Right cardiac atrium (tissue), 5 donors: Measurements from ENCODE around the gene C15orf39. TPM values are rescaled to one million over a fixed set of nuclear protein-coding genes. Genes with fewer than 3 reads are reported as not detected.
"Not testable (repeated sequence)": the region's sequence is repeated elsewhere in the genome, so short reads cannot be mapped to it uniquely, and the experiment has no call there.

Experiments used
- ATAC-seq, 2 donors: fragments of 200-7000 bp; cut with Tn5 transposase; one replicate each; pipeline versions ENCODE4 v1.8.0 to v1.9.1; 2020; ENCODE audit warnings: moderate library complexity in 2 of 2, mild to moderate bottlenecking in 1 of 2
- DNase-seq, 3 donors: peaks; one replicate each; pipeline ENCODE4 v3.0.0-alpha.2; 2020
- H3K27ac ChIP-seq: one replicate; pipeline ENCODE4 v1.5.1; 2013; ENCODE audit warnings: mild to moderate bottlenecking, low read length, control low read depth, moderate library complexity
- H3K27me3 ChIP-seq: one replicate; pipeline ENCODE4 v1.6.1; 2013; ENCODE audit not compliant: control insufficient read depth, insufficient read depth
- H3K4me1 ChIP-seq: one replicate; pipeline ENCODE4 v1.6.1; 2013; ENCODE audit warnings: low read length; ENCODE audit not compliant: control insufficient read depth, insufficient read depth
- H3K4me3 ChIP-seq: one replicate; pipeline ENCODE4 v1.5.1; 2013; ENCODE audit warnings: low read length, control low read depth
- H3K9me3 ChIP-seq: one replicate; pipeline ENCODE4 v1.6.1; 2013; ENCODE audit warnings: low read length; ENCODE audit not compliant: control insufficient read depth
- WGBS: extraction: QIAGEN DNeasy Blood & Tissue Kit; methylation state at CpG from one replicate; pipeline ENCODE4 v1.1.7; 2013; 5-methylcytosine and 5-hydroxymethylcytosine counted together
- intact Hi-C, 4 donors: fragments of 100-400 bp; cut with DNase I; formaldehyde crosslinking; loops; one replicate each; pipeline versions ENCODE4 v1.11.0 to v1.14.0; 2022 to 2023
- polyA plus RNA-seq: library from polyadenylated mRNA; stranded (reverse); fragments of 200-250 nt; gene quantifications from one replicate; pipeline ENCODE4 v1.2.3, GENCODE V29; 2013
- total RNA-seq, 4 donors: library from RNA; stranded (reverse); fragmentation: NEBNext Ultra II Directional; extraction: Animal tissue kit (Norgen Biotek cat#: 25700); gene quantifications; one replicate each; pipeline ENCODE4 v1.2.1, GENCODE V29; 2021
- donor health status: healthy with polysubstance abuse.
- donor health status: DM: no; HTN: yes; CAD: no.
- donor health status: DM: no; HTN: no; CAD: no.
- donor health status: DM: no; HTN: yes; CAD: no; lungs with severe emphysema.
- donor health status: DM: yes; HTN: yes; CAD: no.

C15orf39 gene
- total and polyA plus RNA-seq, 5 donors = 5.3 to 12.7 (median 7.5) TPM

DNA sequence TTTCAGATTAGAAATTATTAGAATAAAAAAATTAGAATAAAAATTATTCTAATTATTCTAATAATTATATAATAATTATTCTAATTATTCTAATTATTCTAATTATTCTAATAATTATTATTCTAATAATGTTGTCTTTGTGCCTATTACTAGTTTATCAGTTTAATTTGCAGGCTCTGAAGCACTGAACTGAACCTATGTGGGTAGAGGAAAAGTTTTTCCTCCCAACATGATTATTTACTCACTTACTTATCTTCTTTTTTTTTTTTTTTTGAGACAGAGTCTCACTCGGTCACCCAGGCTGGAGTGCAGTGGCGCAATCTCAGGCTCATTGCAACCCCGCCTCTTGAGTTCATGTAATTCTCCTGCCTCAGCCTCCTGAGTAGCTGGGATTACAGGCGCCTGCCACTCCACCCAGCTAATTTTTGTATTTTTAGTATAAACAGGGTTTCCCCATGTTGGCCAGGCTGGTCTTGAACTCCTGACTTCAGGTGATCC, 39.7 kb upstream of the C15orf39 start:
- Histone ChIP-seq H3K4me3 (no peak overlapping the region), H3K27me3 (no peaks in the 10 kb centered on the region), H3K4me1 (no peaks in the 10 kb centered on the region), H3K9me3 (no peaks in the 10 kb centered on the region), H3K27ac (no peak overlapping the region)
- DNase-seq (peak; percentile 74 to 88 (median 78)), ATAC-seq (peak; percentile 52 to 84)
- WGBS = 60% methylated on average over 4 of the region's 4 CpGs
- intact Hi-C loops = no loop called here

DNA sequence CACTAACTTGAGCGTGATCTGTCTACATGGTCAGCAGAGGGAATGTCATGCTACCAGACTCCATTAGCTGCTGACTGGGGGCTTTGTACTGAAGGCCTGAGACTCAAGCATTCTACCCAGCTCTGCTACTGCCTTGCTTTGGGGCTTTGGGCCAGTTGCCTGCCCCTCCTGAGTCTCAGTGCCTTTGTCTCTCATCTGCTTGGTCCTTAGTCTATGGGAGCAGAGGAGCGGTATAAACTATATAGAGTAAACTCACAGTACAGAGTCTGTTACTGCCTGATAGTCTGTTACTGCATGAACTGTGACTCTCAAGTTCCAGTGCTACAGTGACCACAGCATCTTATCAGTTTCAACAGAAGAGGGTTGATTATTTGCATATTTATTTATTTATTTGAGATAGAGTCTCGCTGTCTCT, 38.5 kb upstream of the C15orf39 start:
- no peak for ATAC-seq
- intact Hi-C loops = no loop called here
- 92% methylated on average over 3 of the region's 3 CpGs for WGBS

DNA sequence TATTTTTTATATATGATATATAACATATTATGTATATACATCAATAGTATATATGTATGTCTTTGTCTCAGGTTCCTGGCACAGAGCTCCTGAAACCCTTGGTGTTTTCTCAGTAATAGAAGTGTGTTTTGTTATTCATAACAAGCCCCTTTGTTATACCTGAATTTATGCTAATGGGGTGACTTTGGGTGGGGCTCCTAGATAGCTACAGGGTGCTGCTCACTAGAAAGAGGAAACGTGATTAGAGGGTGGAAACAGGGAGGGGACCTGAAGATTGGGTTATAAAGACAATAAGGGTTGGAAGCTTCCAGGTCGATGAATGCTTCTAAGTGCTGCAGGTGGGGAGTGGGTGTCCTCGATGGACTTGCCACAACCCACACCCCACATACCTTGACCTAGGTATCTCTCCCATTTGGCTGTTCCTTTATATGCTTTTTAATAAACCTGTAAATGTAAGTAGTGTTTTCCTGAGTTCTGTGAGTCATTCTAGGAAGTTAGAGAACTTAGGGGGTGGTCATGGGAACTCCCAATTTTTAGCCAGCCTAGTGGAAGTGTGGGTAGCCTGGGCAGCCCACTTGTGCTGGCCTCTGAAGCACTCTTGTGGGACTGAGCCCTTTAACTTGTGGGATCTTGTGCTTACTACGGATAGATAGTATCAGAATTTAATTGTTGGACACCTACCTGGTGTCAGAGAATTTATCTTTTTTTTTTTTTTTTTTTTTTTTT, 36.9 kb upstream of the C15orf39 start:
- ATAC-seq (no peak), DNase-seq (no peak)
- Histone ChIP-seq H3K4me1 (no peaks in the 10 kb centered on the region), H3K4me3 (no peak overlapping the region), H3K27me3 (no peaks in the 10 kb centered on the region), H3K9me3 (no peaks in the 10 kb centered on the region), H3K27ac (no peak overlapping the region)
- intact Hi-C loops = no loop called here
- 76% methylated on average over 4 of the region's 4 CpGs for whole genome bisulfite sequencing

More for the DNA sequence above, 38.5 kb upstream of the C15orf39 start:
- no peaks in the 10 kb centered on the region for H3K27me3 ChIP-seq
- H3K27ac ChIP-seq = no peak overlapping the region
- H3K9me3 ChIP-seq = no peaks in the 10 kb centered on the region
- H3K4me1 ChIP-seq = no peaks in the 10 kb centered on the region
- DNase-seq = no peak
- no peak overlapping the region for H3K4me3 ChIP-seq

DNA sequence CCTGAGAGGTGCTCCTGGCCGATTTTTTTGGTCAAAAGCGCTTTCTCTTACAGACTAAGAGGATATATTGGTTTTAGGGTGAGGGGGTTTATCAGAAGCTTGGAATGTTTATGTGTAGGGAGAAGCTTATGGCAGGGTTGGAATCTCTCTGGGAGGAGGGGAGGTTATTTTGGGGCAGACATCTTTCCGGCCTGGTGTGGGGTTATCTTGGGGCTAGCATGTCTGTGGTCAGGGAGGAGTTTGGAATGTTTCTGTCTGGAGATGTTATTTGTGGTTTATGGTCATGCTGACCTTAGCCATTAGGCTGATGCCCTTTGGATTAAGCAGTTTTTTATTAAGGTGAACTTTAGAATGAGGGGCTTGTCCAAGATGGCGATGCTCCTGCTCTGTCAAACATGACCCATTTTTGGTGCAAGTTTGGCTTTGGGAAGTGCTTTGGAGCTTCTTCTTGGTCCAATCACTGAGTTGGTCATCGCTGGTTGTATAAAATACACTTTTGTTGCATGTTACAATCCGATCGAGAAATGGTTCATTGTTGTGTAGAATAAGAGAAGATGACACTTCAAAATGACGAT, 35.1 kb upstream of the C15orf39 start:
- H3K9me3 ChIP-seq, intact Hi-C loops, H3K27ac ChIP-seq, H3K27me3 ChIP-seq, H3K4me3 ChIP-seq, DNase-seq, H3K4me1 ChIP-seq, ATAC-seq: not testable (repeated sequence)
- WGBS = 87% methylated on average over 8 of the region's 8 CpGs

DNA sequence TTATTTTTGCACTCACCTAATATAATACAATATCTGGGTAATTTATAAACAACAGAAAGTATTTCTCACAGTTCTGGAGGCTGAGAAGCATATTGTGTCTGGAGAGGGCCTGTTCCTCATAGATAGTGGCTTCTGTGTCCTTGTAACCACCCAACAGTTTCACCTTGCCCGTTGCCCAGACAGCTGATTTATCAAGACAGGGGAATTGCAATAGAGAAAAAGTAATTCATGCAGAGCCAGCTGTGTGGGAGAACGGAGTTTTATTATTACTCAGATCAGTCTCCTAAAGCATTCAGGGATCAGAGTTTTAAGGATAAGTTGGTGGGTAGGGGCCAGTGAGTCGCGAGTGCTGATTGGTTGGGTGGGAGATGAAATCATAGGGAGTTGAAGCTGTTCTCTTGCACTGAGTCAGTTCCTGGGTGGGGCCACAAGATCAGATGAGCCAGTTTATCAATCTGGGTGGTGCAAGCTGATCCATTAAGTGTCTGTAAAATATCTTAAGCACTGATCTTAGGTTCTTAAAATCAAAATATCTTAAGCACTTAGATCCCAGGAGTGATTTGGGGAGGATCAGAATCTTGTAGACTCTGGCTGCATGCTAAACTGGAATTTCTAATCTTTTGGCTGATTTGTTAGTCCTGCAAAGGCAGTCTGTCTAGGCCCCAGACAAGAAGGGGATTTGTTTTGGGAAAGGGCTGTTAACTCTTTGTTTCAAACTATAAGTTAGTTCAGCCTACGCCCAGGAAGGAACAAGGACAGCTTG, 33.9 kb upstream of the C15orf39 start:
- H3K9me3 ChIP-seq = no peaks in the 10 kb centered on the region
- DNase-seq (no peak), ATAC-seq (no peak)
- peaks cover 3% of the 10 kb centered on the region for H3K4me1 ChIP-seq
- H3K27ac ChIP-seq = no peak overlapping the region
- intact Hi-C loops = no loop called here
- no peak overlapping the region for H3K4me3 ChIP-seq
- no peaks in the 10 kb centered on the region for H3K27me3 ChIP-seq
- WGBS = 73% methylated on average over 5 of the region's 5 CpGs

DNA sequence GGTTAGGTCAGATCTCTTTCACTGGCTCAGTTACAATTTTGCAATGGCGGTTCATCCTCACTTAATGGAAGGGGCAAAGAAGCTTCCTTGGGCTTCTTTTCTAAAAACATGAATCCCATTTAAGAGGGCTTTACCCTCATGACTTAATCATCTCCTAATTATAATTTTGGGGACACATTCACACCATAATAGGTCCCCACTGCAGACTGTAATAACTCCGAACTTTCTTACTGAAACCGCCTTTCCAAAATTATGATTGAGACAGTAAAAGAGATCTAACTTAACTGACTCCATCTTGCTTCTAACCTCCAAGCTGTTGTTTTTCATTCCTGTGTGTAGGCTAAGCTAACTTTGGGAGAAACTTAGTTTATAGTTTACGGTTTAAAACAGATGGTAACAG, 33.3 kb upstream of the C15orf39 start:
- WGBS = 86% methylated on average over 4 of the region's 4 CpGs
- no peak for ATAC-seq
- Histone ChIP-seq H3K4me3 (no peak overlapping the region), H3K4me1 (peaks cover 3% of the 10 kb centered on the region), H3K27me3 (no peaks in the 10 kb centered on the region), H3K27ac (no peak overlapping the region), H3K9me3 (no peaks in the 10 kb centered on the region)
- no peak for DNase-seq
- intact Hi-C loops = no loop called here

GRCh38 chr15:75170203-75170602, 31.5 kb upstream of the C15orf39 start:
- H3K27me3 ChIP-seq = no peaks in the 10 kb centered on the region
- DNase-seq = no peak
- H3K4me3 ChIP-seq = no peak overlapping the region
- intact Hi-C loops = no loop called here
- 95% methylated on average over 1 of the region's 1 CpG for WGBS
- peaks cover 3% of the 10 kb centered on the region for H3K4me1 ChIP-seq
- H3K9me3 ChIP-seq = no peaks in the 10 kb centered on the region
- no peak for ATAC-seq
- no peak overlapping the region for H3K27ac ChIP-seq

DNA sequence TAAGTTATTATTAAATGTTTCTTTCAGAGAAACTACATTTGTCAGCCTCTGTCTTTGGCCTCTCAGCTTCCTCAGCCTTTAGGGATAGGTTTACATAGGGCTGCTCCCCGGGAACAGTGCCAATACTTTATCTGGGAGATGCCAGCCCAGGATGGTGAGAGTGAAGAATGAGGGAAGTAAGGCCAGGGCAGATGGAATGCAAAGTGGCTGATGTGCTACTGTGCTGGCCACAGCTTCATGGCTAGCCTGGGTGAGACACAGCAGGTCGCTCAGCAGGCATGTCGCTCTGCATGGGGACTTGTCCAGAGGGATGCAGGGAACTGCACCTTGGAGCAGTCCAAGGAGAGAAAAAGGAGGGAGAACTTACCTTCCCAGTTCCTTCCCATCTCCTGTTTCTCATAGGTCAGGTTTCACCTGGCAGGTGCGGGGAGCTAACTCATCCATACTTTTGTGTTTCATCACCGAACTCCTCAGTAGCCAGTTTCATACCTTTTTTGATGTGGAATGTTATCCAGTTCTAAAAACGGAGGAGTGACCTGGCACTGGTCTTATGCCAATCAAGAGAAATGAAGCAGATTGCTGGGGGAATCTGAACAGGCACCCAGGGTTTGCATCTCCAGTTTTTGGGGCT, 30.9 kb upstream of the C15orf39 start:
- H3K27ac ChIP-seq = no peak overlapping the region
- WGBS = 73% methylated on average over 6 of the region's 6 CpGs
- no peak overlapping the region for H3K4me3 ChIP-seq
- ATAC-seq = peak; percentile 12 to 52
- peaks cover 3% of the 10 kb centered on the region for H3K4me1 ChIP-seq
- intact Hi-C loops = no loop called here
- no peaks in the 10 kb centered on the region for H3K27me3 ChIP-seq
- no peak for DNase-seq
- no peaks in the 10 kb centered on the region for H3K9me3 ChIP-seq

GRCh38 chr15:75171408-75171807, 30.3 kb upstream of the C15orf39 start:
- WGBS = 60% methylated on average over 5 of the region's 5 CpGs
- intact Hi-C loops = no loop called here
- DNase-seq (no peak), ATAC-seq (peak in 1 of 2 donors; percentile 73)
- Histone ChIP-seq H3K4me3 (no peak overlapping the region), H3K27ac (no peak overlapping the region), H3K9me3 (no peaks in the 10 kb centered on the region), H3K27me3 (no peaks in the 10 kb centered on the region), H3K4me1 (peaks cover 3% of the 10 kb centered on the region)

- ATAC-seq (no peak), DNase-seq (peak in 1 of 3 donors; percentile 35)
- Histone ChIP-seq H3K27me3 (no peaks in the 10 kb centered on the region), H3K4me3 (no peak overlapping the region), H3K9me3 (no peaks in the 10 kb centered on the region), H3K27ac (no peak overlapping the region), H3K4me1 (peaks cover 3% of the 10 kb centered on the region)
- 92% methylated on average over 6 of the region's 6 CpGs for WGBS
- intact Hi-C loops = no loop called here
These were observed 29.3 kb upstream of the C15orf39 start for GRCh38 chr15:75172284-75172820.
